ENCODE data around the gene FXN.

GRCh38 chr9:69066955-69067354 is 31.4 kb downstream of the FXN start:
- no peak for TF ChIP-seq POLR2A (IDR thresholded peaks at IDR 0.05)
- TF ChIP-seq CTCF (IDR thresholded peaks at IDR 0.05) = no peak
